Panc1 (cell line): ENCODE data around the gene FBP1. TPM values are rescaled to one million over a fixed set of nuclear protein-coding genes. Genes with fewer than 3 reads are reported as not detected.

Source experiments
- ATAC-seq: fragments of 200-7000 bp; cut with Tn5 transposase; 2 replicates; pipeline ENCODE4 v1.9.1; 2020; ENCODE audit warnings: mild to moderate bottlenecking, moderate library complexity
- BruUV-seq: library from RNA; stranded (reverse); fragments of 400-500 nt; replicated peaks from 2 replicates; lab custom pipeline; 2021; lab: Mats Ljungman, UMichigan
- CTCF ChIA-PET: fragments of 300-600 bp; sonication (Branson Sonifier 250); formaldehyde crosslinking; loops from one replicate; lab custom pipeline; 2022; ENCODE audit warnings: antibody characterized with exemption; lab: Charles Lee
- POLR2A ChIA-PET: fragments of 300-600 bp; sonication (Branson Sonifier 250); formaldehyde crosslinking; loops from one replicate; lab custom pipeline; 2022; ENCODE audit warnings: antibody characterized with exemption; lab: Charles Lee
- DNase-seq: peaks from one replicate; pipeline ENCODE4 v3.0.0-alpha.2; 2010; ENCODE audit warnings: low read depth, low spot score
- H3K27ac ChIP-seq: 2 replicates; pipeline ENCODE4 v1.5.1; 2011; ENCODE audit warnings: mild to moderate bottlenecking, low read length, inconsistent platforms
- H3K27me3 ChIP-seq: fragments of 200-500 bp; sonication (Bioruptor generic); 2 replicates; pipeline ENCODE4 v1.6.0; 2014; ENCODE audit warnings: low read length, inconsistent platforms; ENCODE audit not compliant: control insufficient read depth, insufficient read depth
- H3K36me3 ChIP-seq: fragments of 200-500 bp; sonication (Bioruptor generic); 2 replicates; pipeline ENCODE4 v1.5.1; 2014; ENCODE audit warnings: inconsistent platforms, mild to moderate bottlenecking, low read length, moderate library complexity; ENCODE audit not compliant: control insufficient read depth, insufficient read depth
- H3K4me1 ChIP-seq: 2 replicates; pipeline ENCODE4 v1.5.1; 2011; ENCODE audit warnings: inconsistent platforms, mild to moderate bottlenecking, low read length, moderate library complexity; ENCODE audit not compliant: control insufficient read depth, insufficient read depth
- H3K4me3 ChIP-seq, 2 experiments: 2 replicates each; pipeline ENCODE4 v1.5.1; 2011 to 2012; ENCODE audit warnings: low read depth in 2 of 2, low read length in 2 of 2, mild to moderate bottlenecking in 2 of 2, inconsistent platforms in 1 of 2, moderate library complexity in 1 of 2
- H3K9me3 ChIP-seq: fragments of 200-500 bp; sonication (Bioruptor generic); 2 replicates; pipeline ENCODE4 v1.5.1; 2014; ENCODE audit warnings: low read depth, mild to moderate bottlenecking, inconsistent platforms, low read length, moderate library complexity; ENCODE audit not compliant: control insufficient read depth, insufficient read depth
- POLR2AphosphoS5 ChIP-seq: IDR thresholded peaks from 2 replicates; pipeline ENCODE4 v1.6.1; 2012; ENCODE audit warnings: mild to moderate bottlenecking, low read depth, low read length, moderate library complexity
- REST ChIP-seq, 2 experiments: IDR thresholded peaks; 2 replicates each; pipeline ENCODE4 v1.6.1; 2011 to 2012; ENCODE audit warnings: low read depth in 2 of 2, control low read depth in 1 of 2, low read length in 1 of 2, mild to moderate bottlenecking in 1 of 2, moderate library complexity in 1 of 2; ENCODE audit not compliant: insufficient read depth in 1 of 2
- SIN3A ChIP-seq: IDR thresholded peaks from 2 replicates; pipeline ENCODE4 v1.6.1; 2012; ENCODE audit warnings: low read depth, mild to moderate bottlenecking, low read length, moderate library complexity, borderline replicate concordance; ENCODE audit not compliant: insufficient read depth
- TCF7L2 ChIP-seq: IDR thresholded peaks from 2 replicates; pipeline ENCODE4 v1.6.1; 2011; ENCODE audit warnings: mild to moderate bottlenecking, low read depth, low read length, inconsistent platforms
- in situ Hi-C: cut with HindIII; loops from 2 replicates; pipeline ENCODE4 v1.10.0; 2016; ENCODE audit warnings: low sequenced_read_pairs, low pct_unique_long_range_greater_than_20kb
- intact Hi-C: fragments of 100-400 bp; cut with micrococcal nuclease; formaldehyde crosslinking; loops from one replicate; pipeline ENCODE4 v1.10.0; 2022; ENCODE audit not compliant: unreplicated experiment
- total RNA-seq: library from RNA; stranded (reverse); gene quantifications from one replicate; pipeline ENCODE4 v1.2.1, GENCODE V29; 2021; ENCODE audit not compliant: unreplicated experiment
- TF ChIP-seq, protein P1 (sequence below): fragments of 450-650 bp; IDR thresholded peaks from 2 replicates; pipeline ENCODE4 v1.5.1; 2017; ENCODE audit warnings: mild to moderate bottlenecking

Gene FBP1
- total RNA-seq, 1 experiment from 2014 or later, result 0.36 TPM

DNA sequence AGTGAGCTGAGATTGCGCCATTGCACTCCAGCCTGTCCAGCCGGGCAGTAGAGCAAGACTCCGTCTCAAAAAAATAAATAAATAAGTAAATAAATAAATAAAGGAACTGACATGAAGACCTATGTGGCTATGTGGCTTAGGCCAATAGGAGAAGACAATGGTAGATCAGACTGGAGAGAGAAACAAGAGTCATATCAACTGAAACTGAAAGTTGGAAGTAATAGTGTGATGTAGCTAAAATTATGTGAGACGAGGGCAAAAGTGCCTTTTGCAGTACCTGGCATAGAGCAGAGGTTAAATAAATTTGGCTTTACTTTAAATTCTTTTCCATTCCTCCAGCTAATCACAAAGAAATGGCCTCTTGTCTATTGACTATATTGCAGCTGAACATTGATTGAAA, 53.0 kb downstream of the FBP1 start:
- Histone ChIP-seq H3K4me3 (no peak overlapping the region), H3K27ac (no peak overlapping the region), H3K9me3 (no peaks in the 10 kb centered on the region), H3K4me1 (no peaks in the 10 kb centered on the region), H3K36me3 (no peaks in the 10 kb centered on the region), H3K27me3 (no peaks in the 10 kb centered on the region)
- in situ Hi-C loops (no loop called here), intact Hi-C loops (no loop called here)
- no TSS peak for BruUV-seq
- ATAC-seq, result no peak
- ChIA-PET CTCF (no interaction called here), POLR2A (interaction anchor here (0.6 kb wide), 1 partner anchor 11 kb away, joined by 8 read pairs; no protein-coding TSS in a partner anchor)
- no peak for DNase-seq
- TF ChIP-seq POLR2AphosphoS5 (no peak), TCF7L2 (no peak), REST (IDR thresholded peaks at IDR 0.05; ENCODE audit: insufficient read depth in 1 of 2, low read depth in 2 of 2, low read length in 1 of 2) (no peak), SIN3A (no peak)
- TF ChIP-seq, protein P1, sequence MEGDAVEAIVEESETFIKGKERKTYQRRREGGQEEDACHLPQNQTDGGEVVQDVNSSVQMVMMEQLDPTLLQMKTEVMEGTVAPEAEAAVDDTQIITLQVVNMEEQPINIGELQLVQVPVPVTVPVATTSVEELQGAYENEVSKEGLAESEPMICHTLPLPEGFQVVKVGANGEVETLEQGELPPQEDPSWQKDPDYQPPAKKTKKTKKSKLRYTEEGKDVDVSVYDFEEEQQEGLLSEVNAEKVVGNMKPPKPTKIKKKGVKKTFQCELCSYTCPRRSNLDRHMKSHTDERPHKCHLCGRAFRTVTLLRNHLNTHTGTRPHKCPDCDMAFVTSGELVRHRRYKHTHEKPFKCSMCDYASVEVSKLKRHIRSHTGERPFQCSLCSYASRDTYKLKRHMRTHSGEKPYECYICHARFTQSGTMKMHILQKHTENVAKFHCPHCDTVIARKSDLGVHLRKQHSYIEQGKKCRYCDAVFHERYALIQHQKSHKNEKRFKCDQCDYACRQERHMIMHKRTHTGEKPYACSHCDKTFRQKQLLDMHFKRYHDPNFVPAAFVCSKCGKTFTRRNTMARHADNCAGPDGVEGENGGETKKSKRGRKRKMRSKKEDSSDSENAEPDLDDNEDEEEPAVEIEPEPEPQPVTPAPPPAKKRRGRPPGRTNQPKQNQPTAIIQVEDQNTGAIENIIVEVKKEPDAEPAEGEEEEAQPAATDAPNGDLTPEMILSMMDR, result no peak

DNA sequence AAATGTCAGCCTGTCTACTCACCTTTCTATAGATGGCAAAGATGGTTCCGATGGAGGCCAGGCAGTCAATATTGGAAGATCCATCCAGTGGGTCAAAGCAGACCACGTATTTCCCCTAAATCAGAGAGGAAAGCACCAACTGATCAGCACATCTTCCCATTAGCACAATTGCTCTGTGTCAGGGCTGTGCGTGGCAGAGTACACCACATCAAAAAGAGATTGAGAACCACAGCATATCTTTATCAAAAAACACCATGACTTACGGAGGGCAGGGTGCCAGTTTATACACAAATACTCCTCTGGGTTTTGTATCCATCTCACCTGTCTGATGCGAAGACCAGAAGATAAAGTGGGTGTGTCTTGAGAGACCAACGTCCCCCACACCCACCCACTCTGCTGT, 54.8 kb downstream of the FBP1 start:
- H3K4me1 ChIP-seq, result no peaks in the 10 kb centered on the region
- TF ChIP-seq, protein P1, result no peak
- no peak for TF ChIP-seq POLR2AphosphoS5
- TF ChIP-seq SIN3A, result no peak
- TF ChIP-seq REST (IDR thresholded peaks at IDR 0.05; ENCODE audit: insufficient read depth in 1 of 2, low read depth in 2 of 2, low read length in 1 of 2), result no peak
- no peak for TF ChIP-seq TCF7L2
- DNase-seq (no peak), ATAC-seq (no peak)
- POLR2A ChIA-PET, result no interaction called here
- H3K9me3 ChIP-seq, result no peaks in the 10 kb centered on the region
- no TSS peak for BruUV-seq
- intact Hi-C loops (no loop called here), in situ Hi-C loops (no loop called here)
- no peak overlapping the region for H3K27ac ChIP-seq
- no peaks in the 10 kb centered on the region for H3K27me3 ChIP-seq
- H3K4me3 ChIP-seq, result no peak overlapping the region
- H3K36me3 ChIP-seq, result no peaks in the 10 kb centered on the region
- CTCF ChIA-PET, result interaction anchor here (0.7 kb wide), 2 partner anchors 29 to 85 kb away, joined by 4 to 10 read pairs; no protein-coding TSS in a partner anchor
